K562 (cell line): Measurements from ENCODE around the gene GNAQ. TPM values are rescaled to one million over a fixed set of nuclear protein-coding genes. Genes with fewer than 3 reads are reported as not detected.

Experiments used
- CHD4 ChIP-seq: fragments of 200-600 bp; sonication (generic); IDR thresholded peaks from 3 replicates; pipeline ENCODE4 v1.6.1; 2012; ENCODE audit warnings: low read depth, mild to moderate bottlenecking, mixed read lengths, low read length, inconsistent platforms; ENCODE audit not compliant: insufficient read depth, insufficient replicate concordance, poor library complexity, severe bottlenecking
- FIP1L1 ChIP-seq: fragments of 200-400 bp; formaldehyde crosslinking; IDR thresholded peaks from 2 replicates; pipeline ENCODE4 v1.6.1; 2018; ENCODE audit warnings: mild to moderate bottlenecking, low read depth, low read length; ENCODE audit not compliant: poor library complexity, severe bottlenecking
- IRF2 ChIP-seq: sonication (generic); formaldehyde crosslinking; IDR thresholded peaks from 2 replicates; pipeline ENCODE4 v1.8.1; 2022; ENCODE audit warnings: mild to moderate bottlenecking, missing genetic modification reagents
- MCM2 ChIP-seq: fragments of 450-650 bp; IDR thresholded peaks from 2 replicates; pipeline ENCODE4 v1.6.1; 2017; ENCODE audit warnings: low read depth, mild to moderate bottlenecking
- PHF20 ChIP-seq: fragments of 450-650 bp; IDR thresholded peaks from 2 replicates; pipeline ENCODE4 v1.6.1; 2018; ENCODE audit not compliant: partially characterized antibody
- POLR2H ChIP-seq: IDR thresholded peaks from 2 replicates; pipeline ENCODE4 v1.6.1; 2016; ENCODE audit warnings: missing genetic modification characterization, low read depth, mild to moderate bottlenecking, control low read depth, missing compliant biosample characterization, moderate library complexity
- TCF7 ChIP-seq: sonication (generic); IDR thresholded peaks from 2 replicates; pipeline ENCODE4 v1.6.1; 2016; ENCODE audit warnings: antibody characterized with exemption, borderline replicate concordance
- TEAD1 ChIP-seq, 2 experiments: fragments of 450-650 bp in 1 of 2; sonication (generic) in 1 of 2; formaldehyde crosslinking; IDR thresholded peaks; 2 replicates each; pipeline versions ENCODE4 v1.4.0 to v1.8.0; 2020 to 2022; ENCODE audit warnings: mild to moderate bottlenecking in 2 of 2, missing genetic modification reagents in 1 of 2
- TRIM24 ChIP-seq, 2 experiments: fragments of 450-650 bp; IDR thresholded peaks; 2 replicates each; pipeline ENCODE4 v1.6.1; 2016
- ZBTB17 ChIP-seq: fragments of 450-650 bp; formaldehyde crosslinking; IDR thresholded peaks from 2 replicates; pipeline ENCODE4 v1.4.0; 2020; ENCODE audit warnings: mild to moderate bottlenecking
- ZFPM2 ChIP-seq: fragments of 250-450 bp; sonication (Bioruptor Pico); IDR thresholded peaks from 2 replicates; pipeline ENCODE4 v1.5.1; 2022; ENCODE audit warnings: mild to moderate bottlenecking
- ZNF224 ChIP-seq: sonication (generic); formaldehyde crosslinking; IDR thresholded peaks from 2 replicates; pipeline ENCODE4 v1.8.0; 2022; ENCODE audit warnings: mild to moderate bottlenecking, missing genetic modification reagents
- ZNF507 ChIP-seq: conservative IDR thresholded peaks from 2 replicates; pipeline ENCODE4 v1.6.1; 2017; ENCODE audit warnings: missing genetic modification characterization, missing compliant biosample characterization
- ZNF551 ChIP-seq: fragments of 250-450 bp; sonication (Bioruptor Pico); IDR thresholded peaks from 2 replicates; pipeline ENCODE4 v1.5.0; 2021; ENCODE audit warnings: mild to moderate bottlenecking, moderate library complexity
- ZNF584 ChIP-seq: fragments of 200-800 bp; sonication (Bioruptor generic); IDR thresholded peaks from 2 replicates; pipeline ENCODE4 v1.6.1; 2016; ENCODE audit warnings: low read depth, mild to moderate bottlenecking, missing genetic modification characterization, missing compliant biosample characterization
- ZNF589 ChIP-seq: fragments of 200-800 bp; sonication (Bioruptor generic); IDR thresholded peaks from 2 replicates; pipeline ENCODE4 v1.6.1; 2016; ENCODE audit warnings: low read depth, missing genetic modification characterization, missing compliant biosample characterization
- polyA plus RNA-seq, 8 experiments: library from polyadenylated mRNA; depleted of rRNA in 4 of 8; stranded (reverse) in 5 of 8; unstranded in 3 of 8; fragments of >200 nt; fragmentation: Nextera tagmentation in 2 of 8; fragmentation: Illumina TruSeq in 1 of 8; extraction: Ambion mirVana in 2 of 8; extraction: Trizol in 1 of 8; gene quantifications; 2 replicates each; pipeline versions ENCODE4 v1.2.1 to v1.2.3, GENCODE V29; 2011 to 2014; ENCODE audit warnings: inconsistent platforms in 1 of 8, missing spikeins in 1 of 8
- total RNA-seq, 7 experiments: library from RNA; depleted of rRNA in 6 of 7; stranded (reverse); fragments of >200 nt in 6 of 7; fragmentation: Illumina TruSeq in 2 of 7; extraction: Trizol in 2 of 7; gene quantifications; 2 replicates each; pipeline versions ENCODE4 v1.2.1 to v1.2.3, GENCODE V29; 2011 to 2021; ENCODE audit warnings: low replicate concordance in 1 of 7
- TF ChIP-seq, protein P1 (sequence below): fragments of 250-450 bp; sonication (Bioruptor Pico); IDR thresholded peaks from 2 replicates; pipeline ENCODE4 v1.5.0; 2020; ENCODE audit warnings: mild to moderate bottlenecking
- TF ChIP-seq, protein P2 (sequence below): fragments of 450-650 bp; IDR thresholded peaks from 2 replicates; pipeline ENCODE4 v1.6.1; 2018; ENCODE audit warnings: mild to moderate bottlenecking, low read depth; ENCODE audit not compliant: partially characterized antibody
- TF ChIP-seq, protein P3 (sequence below), 2 experiments: fragments of 450-650 bp in 1 of 2; IDR thresholded peaks; 2 replicates each; pipeline ENCODE4 v1.6.1; 2011 to 2017; ENCODE audit warnings: low read depth in 2 of 2, antibody characterized with exemption in 1 of 2, borderline replicate concordance in 1 of 2, low read length in 1 of 2, mild to moderate bottlenecking in 1 of 2, mixed read lengths in 1 of 2; ENCODE audit not compliant: control insufficient read depth in 1 of 2

Gene GNAQ
- total and polyA plus RNA-seq, 9 of the 15 experiments (the other 6 are each of a cell fraction or from before 2014, with no cell fraction given) = 4.8 to 27.9 (median 17.5) TPM

DNA sequence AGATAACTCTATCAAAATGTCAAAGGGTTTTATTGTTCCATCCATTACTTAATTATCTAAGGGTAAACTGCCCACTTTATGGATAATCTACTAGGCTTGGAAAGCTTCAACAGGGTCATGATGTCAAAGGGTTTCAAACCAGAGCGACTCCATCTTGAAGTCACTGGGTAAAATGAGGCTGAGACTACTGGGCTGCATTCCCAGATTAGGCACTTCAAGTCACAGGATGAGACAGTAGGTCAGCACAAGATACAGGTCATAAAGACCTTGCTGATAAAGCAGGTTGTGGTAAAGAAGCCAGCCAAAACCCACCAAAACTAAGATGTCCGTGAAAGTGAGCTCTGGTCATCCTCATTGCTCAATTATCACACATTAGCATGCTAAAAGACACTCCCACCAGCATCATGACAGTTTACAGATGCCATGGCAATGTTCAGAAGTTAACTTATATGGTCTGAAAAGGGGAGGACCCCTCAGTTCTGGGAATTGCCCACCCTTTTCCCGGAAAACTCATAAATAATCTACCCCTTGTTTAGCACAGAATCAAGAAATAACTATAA is 138.6 kb downstream of the GNAQ start (continued):
- TF ChIP-seq POLR2H (tag) (no peak), ZNF224 (no peak), ZNF589 (CRISPR knock-in tag) (peak; percentile 92), IRF2 (no peak), ZBTB17 (CRISPR knock-in tag) (peak; percentile 89), ZFPM2 (CRISPR knock-in tag) (no peak), TRIM24 (IDR thresholded peaks at IDR 0.05) (no peak), CHD4 (no peak), ZNF507 (tag) (no peak), TCF7 (no peak), FIP1L1 (no peak), MCM2 (no peak), ZNF551 (0 out of 2 replicates have a peak, but pooled peaks have one; percentile 31), TEAD1 (CRISPR knock-in tag; IDR thresholded peaks at IDR 0.05) (peak in 1 of 2 experiments; percentile 91; a peak in 2 of 4 replicates), PHF20 (no peak), ZNF584 (CRISPR knock-in tag) (peak; percentile 79)
- TF ChIP-seq, protein P1, sequence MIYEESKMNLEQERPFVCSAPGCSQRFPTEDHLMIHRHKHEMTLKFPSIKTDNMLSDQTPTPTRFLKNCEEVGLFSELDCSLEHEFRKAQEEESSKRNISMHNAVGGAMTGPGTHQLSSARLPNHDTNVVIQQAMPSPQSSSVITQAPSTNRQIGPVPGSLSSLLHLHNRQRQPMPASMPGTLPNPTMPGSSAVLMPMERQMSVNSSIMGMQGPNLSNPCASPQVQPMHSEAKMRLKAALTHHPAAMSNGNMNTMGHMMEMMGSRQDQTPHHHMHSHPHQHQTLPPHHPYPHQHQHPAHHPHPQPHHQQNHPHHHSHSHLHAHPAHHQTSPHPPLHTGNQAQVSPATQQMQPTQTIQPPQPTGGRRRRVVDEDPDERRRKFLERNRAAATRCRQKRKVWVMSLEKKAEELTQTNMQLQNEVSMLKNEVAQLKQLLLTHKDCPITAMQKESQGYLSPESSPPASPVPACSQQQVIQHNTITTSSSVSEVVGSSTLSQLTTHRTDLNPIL = 0 out of 2 replicates have a peak, but pooled peaks have one; percentile 38
- TF ChIP-seq, protein P2, sequence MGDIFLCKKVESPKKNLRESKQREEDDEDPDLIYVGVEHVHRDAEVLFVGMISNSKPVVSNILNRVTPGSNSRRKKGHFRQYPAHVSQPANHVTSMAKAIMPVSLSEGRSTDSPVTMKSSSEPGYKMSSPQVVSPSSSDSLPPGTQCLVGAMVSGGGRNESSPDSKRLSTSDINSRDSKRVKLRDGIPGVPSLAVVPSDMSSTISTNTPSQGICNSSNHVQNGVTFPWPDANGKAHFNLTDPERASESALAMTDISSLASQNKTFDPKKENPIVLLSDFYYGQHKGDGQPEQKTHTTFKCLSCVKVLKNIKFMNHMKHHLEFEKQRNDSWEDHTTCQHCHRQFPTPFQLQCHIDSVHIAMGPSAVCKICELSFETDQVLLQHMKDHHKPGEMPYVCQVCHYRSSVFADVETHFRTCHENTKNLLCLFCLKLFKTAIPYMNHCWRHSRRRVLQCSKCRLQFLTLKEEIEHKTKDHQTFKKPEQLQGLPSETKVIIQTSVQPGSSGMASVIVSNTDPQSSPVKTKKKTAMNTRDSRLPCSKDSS = no peak
- TF ChIP-seq, protein P3, sequence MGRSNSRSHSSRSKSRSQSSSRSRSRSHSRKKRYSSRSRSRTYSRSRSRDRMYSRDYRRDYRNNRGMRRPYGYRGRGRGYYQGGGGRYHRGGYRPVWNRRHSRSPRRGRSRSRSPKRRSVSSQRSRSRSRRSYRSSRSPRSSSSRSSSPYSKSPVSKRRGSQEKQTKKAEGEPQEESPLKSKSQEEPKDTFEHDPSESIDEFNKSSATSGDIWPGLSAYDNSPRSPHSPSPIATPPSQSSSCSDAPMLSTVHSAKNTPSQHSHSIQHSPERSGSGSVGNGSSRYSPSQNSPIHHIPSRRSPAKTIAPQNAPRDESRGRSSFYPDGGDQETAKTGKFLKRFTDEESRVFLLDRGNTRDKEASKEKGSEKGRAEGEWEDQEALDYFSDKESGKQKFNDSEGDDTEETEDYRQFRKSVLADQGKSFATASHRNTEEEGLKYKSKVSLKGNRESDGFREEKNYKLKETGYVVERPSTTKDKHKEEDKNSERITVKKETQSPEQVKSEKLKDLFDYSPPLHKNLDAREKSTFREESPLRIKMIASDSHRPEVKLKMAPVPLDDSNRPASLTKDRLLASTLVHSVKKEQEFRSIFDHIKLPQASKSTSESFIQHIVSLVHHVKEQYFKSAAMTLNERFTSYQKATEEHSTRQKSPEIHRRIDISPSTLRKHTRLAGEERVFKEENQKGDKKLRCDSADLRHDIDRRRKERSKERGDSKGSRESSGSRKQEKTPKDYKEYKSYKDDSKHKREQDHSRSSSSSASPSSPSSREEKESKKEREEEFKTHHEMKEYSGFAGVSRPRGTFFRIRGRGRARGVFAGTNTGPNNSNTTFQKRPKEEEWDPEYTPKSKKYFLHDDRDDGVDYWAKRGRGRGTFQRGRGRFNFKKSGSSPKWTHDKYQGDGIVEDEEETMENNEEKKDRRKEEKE (IDR thresholded peaks at IDR 0.05; ENCODE audit: borderline replicate concordance in 1 of 2, control insufficient read depth in 1 of 2, low read depth in 2 of 2, low read length in 1 of 2) = no peak
